ENCODE data around the gene LIX1L.

- TF ChIP-seq POLR2A (IDR thresholded peaks at IDR 0.05; ENCODE audit: borderline replicate concordance, extremely low read depth, insufficient read depth, insufficient read length) (no peak), EZH2 (IDR thresholded peaks at IDR 0.05) (no peak)
Observed at GRCh38 chr1:145884675-145885074, 73.1 kb downstream of the LIX1L start.

Measured in HCT116 (cell line).